IMR-90 (cell line): ENCODE results near the gene DNM3. TPM values are rescaled to one million over a fixed set of nuclear protein-coding genes. Genes with fewer than 3 reads are reported as not detected.

ENCODE experiments used
- ATAC-seq: fragments of 200-7000 bp; cut with Tn5 transposase; 2 replicates; pipeline ENCODE4 v1.9.1; 2020; ENCODE audit warnings: low read depth, mild to moderate bottlenecking, moderate library complexity
- BruUV-seq: library from RNA; stranded (reverse); fragments of 400-500 nt; replicated peaks from 2 replicates; lab custom pipeline; 2021; lab: Mats Ljungman, UMichigan
- CTCF ChIA-PET: fragments of 300-600 bp; formaldehyde crosslinking; extraction: SDS; loops from one replicate; lab custom pipeline; 2021; ENCODE audit warnings: antibody characterized with exemption; lab: Yijun Ruan, JAX
- POLR2A ChIA-PET: fragments of 300-600 bp; sonication (Branson Sonifier 250); formaldehyde crosslinking; loops from one replicate; lab custom pipeline; 2022; ENCODE audit warnings: antibody characterized with exemption; ENCODE audit not compliant: unreplicated experiment; lab: Charles Lee
- DNase-seq: peaks from one replicate; pipeline ENCODE4 v3.0.0; 2013
- H2AFZ ChIP-seq: replicated peaks from 2 replicates; pipeline ENCODE3; 2013; ENCODE audit warnings: low read length, mild to moderate bottlenecking; ENCODE audit not compliant: poor library complexity
- H2AK5ac ChIP-seq: 2 replicates; pipeline ENCODE4 v1.6.1; 2013; ENCODE audit warnings: low read depth, low read length, inconsistent platforms
- H2AK9ac ChIP-seq: replicated peaks from 2 replicates; pipeline ENCODE3; 2013; ENCODE audit warnings: mild to moderate bottlenecking, low read depth, low read length, moderate library complexity; ENCODE audit not compliant: poor library complexity
- H2BK120ac ChIP-seq: 2 replicates; pipeline ENCODE4 v1.6.1; 2013; ENCODE audit warnings: low read depth, low read length, inconsistent platforms
- H2BK15ac ChIP-seq: 3 replicates; pipeline ENCODE4 v1.6.1; 2013; ENCODE audit warnings: low read depth, low read length, inconsistent platforms
- H2BK20ac ChIP-seq: 2 replicates; pipeline ENCODE4 v1.6.1; 2013; ENCODE audit warnings: low read depth, mild to moderate bottlenecking, inconsistent platforms, low read length, moderate library complexity
- H2BK5ac ChIP-seq: 2 replicates; pipeline ENCODE4 v1.6.1; 2013; ENCODE audit warnings: mild to moderate bottlenecking, low read depth, low read length, inconsistent platforms; ENCODE audit not compliant: poor library complexity, severe bottlenecking
- H3K14ac ChIP-seq: replicated peaks from 2 replicates; pipeline ENCODE4 v1.6.1; 2013; ENCODE audit warnings: low read depth, low read length, inconsistent platforms
- H3K18ac ChIP-seq: 2 replicates; pipeline ENCODE4 v1.6.1; 2013; ENCODE audit warnings: low read depth, low read length, control low read depth
- H3K23ac ChIP-seq: 2 replicates; pipeline ENCODE4 v1.6.1; 2013; ENCODE audit warnings: low read depth, low read length, inconsistent platforms
- H3K27ac ChIP-seq: 2 replicates; pipeline ENCODE4 v1.5.1; 2013; ENCODE audit warnings: mild to moderate bottlenecking, control low read depth, low read length; ENCODE audit not compliant: insufficient read depth
- H3K27me3 ChIP-seq: 2 replicates; pipeline ENCODE4 v1.6.1; 2013; ENCODE audit warnings: low read length; ENCODE audit not compliant: control insufficient read depth, insufficient read depth
- H3K36me3 ChIP-seq: 2 replicates; pipeline ENCODE4 v1.6.1; 2013; ENCODE audit warnings: low read length, mixed read lengths; ENCODE audit not compliant: control insufficient read depth, insufficient read depth
- H3K4ac ChIP-seq: 2 replicates; pipeline ENCODE4 v1.6.1; 2013; ENCODE audit warnings: low read depth, low read length, inconsistent platforms
- H3K4me1 ChIP-seq: 2 replicates; pipeline ENCODE4 v1.6.1; 2013; ENCODE audit warnings: low read length, mixed read lengths; ENCODE audit not compliant: control insufficient read depth, insufficient read depth
- H3K4me2 ChIP-seq: 2 replicates; pipeline ENCODE4 v1.6.1; 2013; ENCODE audit warnings: low read depth, mild to moderate bottlenecking, control low read depth, low read length, moderate library complexity
- H3K4me3 ChIP-seq: 2 replicates; pipeline ENCODE4 v1.5.1; 2013; ENCODE audit warnings: low read depth, mild to moderate bottlenecking, control low read depth, low read length, moderate library complexity; ENCODE audit not compliant: insufficient read depth
- H3K56ac ChIP-seq: 2 replicates; pipeline ENCODE4 v1.6.1; 2013; ENCODE audit warnings: low read length, inconsistent platforms; ENCODE audit not compliant: insufficient read depth; ENCODE audit errors: extremely low read depth
- H3K79me1 ChIP-seq, 2 experiments: 2 replicates each; pipeline ENCODE4 v1.6.1; 2013; ENCODE audit warnings: low read length in 2 of 2, inconsistent platforms in 1 of 2, low read depth in 1 of 2
- H3K9ac ChIP-seq: 2 replicates; pipeline ENCODE4 v1.6.1; 2013; ENCODE audit warnings: low read depth, low read length, control low read depth
- H3K9me1 ChIP-seq: 2 replicates; pipeline ENCODE4 v1.6.1; 2013; ENCODE audit warnings: low read length, inconsistent platforms; ENCODE audit not compliant: insufficient read depth
- H3K9me3 ChIP-seq: 2 replicates; pipeline ENCODE4 v1.6.1; 2013; ENCODE audit warnings: low read length; ENCODE audit not compliant: control insufficient read depth, insufficient read depth
- H4K20me1 ChIP-seq: 2 replicates; pipeline ENCODE4 v1.6.1; 2013; ENCODE audit warnings: low read length, inconsistent platforms; ENCODE audit not compliant: insufficient read depth
- H4K5ac ChIP-seq: 2 replicates; pipeline ENCODE4 v1.6.1; 2013; ENCODE audit warnings: mild to moderate bottlenecking, low read depth, low read length, control low read depth
- H4K8ac ChIP-seq, 2 experiments: 2 replicates each; pipeline ENCODE4 v1.6.1; 2013; ENCODE audit warnings: low read depth in 2 of 2, low read length in 2 of 2, control low read depth in 1 of 2, inconsistent platforms in 1 of 2
- H4K91ac ChIP-seq: 2 replicates; pipeline ENCODE4 v1.6.1; 2013; ENCODE audit warnings: low read depth, low read length, inconsistent platforms; ENCODE audit not compliant: insufficient read depth
- BHLHE40 ChIP-seq: fragments of 150-350 bp; IDR thresholded peaks from 2 replicates; pipeline ENCODE4 v1.6.1; 2016; ENCODE audit warnings: mild to moderate bottlenecking, low read depth, low read length
- CEBPB ChIP-seq: IDR thresholded peaks from 2 replicates; pipeline ENCODE4 v1.6.1; 2012; ENCODE audit warnings: low read depth, low read length, improper control_type of control experiment
- CHD1 ChIP-seq: IDR thresholded peaks from 2 replicates; pipeline ENCODE4 v1.6.1; 2012; ENCODE audit warnings: low read depth, low read length, improper control_type of control experiment
- CTCF ChIP-seq: conservative IDR thresholded peaks from 2 replicates; pipeline ENCODE4 v1.5.1; 2012; ENCODE audit warnings: mild to moderate bottlenecking, low read depth, low read length, improper control_type of control experiment
- ELK1 ChIP-seq: fragments of 150-350 bp; IDR thresholded peaks from 2 replicates; pipeline ENCODE4 v1.6.1; 2016; ENCODE audit warnings: low read depth, mild to moderate bottlenecking, low read length, moderate library complexity, borderline replicate concordance
- FOS ChIP-seq: fragments of 150-350 bp; IDR thresholded peaks from 2 replicates; pipeline ENCODE4 v1.6.1; 2016; ENCODE audit warnings: low read depth, low read length
- MAFK ChIP-seq: IDR thresholded peaks from 2 replicates; pipeline ENCODE4 v1.6.1; 2012; ENCODE audit warnings: low read depth, low read length, improper control_type of control experiment
- MAZ ChIP-seq: IDR thresholded peaks from 2 replicates; pipeline ENCODE4 v1.6.1; 2012; ENCODE audit warnings: low read depth, mild to moderate bottlenecking, low read length, improper control_type of control experiment, moderate library complexity, borderline replicate concordance
- MXI1 ChIP-seq: IDR thresholded peaks from 2 replicates; pipeline ENCODE4 v1.6.1; 2012; ENCODE audit warnings: low read depth, mild to moderate bottlenecking, low read length, moderate library complexity, borderline replicate concordance
- NFE2L2 ChIP-seq: fragments of 150-350 bp; IDR thresholded peaks from 2 replicates; pipeline ENCODE4 v1.6.1; 2016; ENCODE audit warnings: low read depth, mild to moderate bottlenecking, low read length
- POLR2A ChIP-seq: IDR thresholded peaks from 2 replicates; pipeline ENCODE4 v1.6.1; 2012; ENCODE audit warnings: mild to moderate bottlenecking, low read depth, low read length
- RAD21 ChIP-seq: IDR thresholded peaks from 2 replicates; pipeline ENCODE4 v1.6.1; 2012; ENCODE audit warnings: low read length, improper control_type of control experiment
- RCOR1 ChIP-seq: IDR thresholded peaks from 2 replicates; pipeline ENCODE4 v1.6.1; 2012; ENCODE audit warnings: mild to moderate bottlenecking, low read length, improper control_type of control experiment; ENCODE audit not compliant: insufficient replicate concordance
- RFX5 ChIP-seq: IDR thresholded peaks from 2 replicates; pipeline ENCODE4 v1.8.0; 2012; ENCODE audit warnings: low read depth, mild to moderate bottlenecking, low read length, moderate library complexity
- SMC3 ChIP-seq: fragments of 150-350 bp; IDR thresholded peaks from 2 replicates; pipeline ENCODE4 v1.6.1; 2016; ENCODE audit warnings: low read depth, mild to moderate bottlenecking, antibody characterized with exemption, low read length, moderate library complexity
- USF2 ChIP-seq: fragments of 150-350 bp; IDR thresholded peaks from 2 replicates; pipeline ENCODE4 v1.6.1; 2017; ENCODE audit warnings: mild to moderate bottlenecking, antibody characterized with exemption, low read length, low read depth
- WGBS, 2 experiments: methylation state at CpG; one replicate each; pipeline versions ENCODE4 v1.1.5 to v1.1.7; 2013; ENCODE audit warnings: missing lambda C conversion rate in 2 of 2; ENCODE audit not compliant: insufficient read length in 1 of 2; ENCODE audit errors: extremely low coverage in 2 of 2; 5-methylcytosine and 5-hydroxymethylcytosine counted together
- dilution Hi-C: fragments of 300-500 bp; cut with HindIII; formaldehyde crosslinking; loops from one replicate; pipeline ENCODE4 v1.14.3; 2018; ENCODE audit warnings: low sequenced_read_pairs; ENCODE audit not compliant: unreplicated experiment
- in situ Hi-C: fragments of 300-500 bp; cut with MboI; formaldehyde crosslinking; loops from 3 replicates; pipeline ENCODE4 v1.14.3; 2019; ENCODE audit warnings: low sequenced_read_pairs, inconsistent platforms, mixed read lengths
- intact Hi-C: fragments of 100-400 bp; cut with micrococcal nuclease; formaldehyde crosslinking; loops from 2 replicates; pipeline ENCODE4 v1.10.0; 2022
- polyA plus RNA-seq, 3 experiments: library from polyadenylated mRNA; depleted of rRNA; stranded (reverse); fragments of >200 nt; gene quantifications; 2 replicates each; pipeline ENCODE4 v1.2.3, GENCODE V29; 2012; ENCODE audit warnings: low replicate concordance in 1 of 3
- total RNA-seq: library from RNA; depleted of rRNA; stranded (reverse); fragments of >200 nt; gene quantifications from 2 replicates; pipeline ENCODE4 v1.2.3, GENCODE V29; 2012

DNM3 gene
- total and polyA plus RNA-seq, 2 of the 4 experiments (the other 2 are of a cell fraction): 0.36 TPM

- Histone ChIP-seq H2AFZ (no peak overlapping the region), H3K4me1 (peaks cover 6% of the 10 kb centered on the region), H2BK20ac (no peak overlapping the region), H3K4me3 (no peak overlapping the region), H4K5ac (no peak overlapping the region), H3K9ac (no peak overlapping the region), H3K23ac (no peak overlapping the region), H3K9me1 (peaks cover 7% of the 10 kb centered on the region; the same call in 1 of the 2 replicates), H2AK5ac (no peak overlapping the region), H2BK5ac (no peak overlapping the region), H3K27ac (no peak overlapping the region), H3K4me2 (no peak overlapping the region), H3K14ac (no peak overlapping the region), H3K9me3 (no peaks in the 10 kb centered on the region), H2AK9ac (no peak overlapping the region), H2BK15ac (no peak overlapping the region), H3K18ac (no peak overlapping the region), H4K91ac (no peak overlapping the region), H3K79me1 (no peaks in the 10 kb centered on the region), H3K56ac (no peak overlapping the region), H3K36me3 (no peaks in the 10 kb centered on the region), H4K8ac (no peak overlapping the region), H3K27me3 (peaks cover 24% of the 10 kb centered on the region), H4K20me1 (no peaks in the 10 kb centered on the region), H3K4ac (no peak overlapping the region), H2BK120ac (no peak overlapping the region)
- CTCF ChIA-PET: no interaction called here
- no peak for TF ChIP-seq RAD21
- TF ChIP-seq BHLHE40: no peak
- no peak for TF ChIP-seq MXI1
- TF ChIP-seq MAFK: no peak
- no peak for TF ChIP-seq RCOR1
- no peak for TF ChIP-seq USF2
- no peak for TF ChIP-seq POLR2A
- no peak for TF ChIP-seq CHD1
- TF ChIP-seq SMC3: no peak
- no peak for TF ChIP-seq CEBPB
- no peak for TF ChIP-seq RFX5
- TF ChIP-seq ELK1: no peak
- TF ChIP-seq NFE2L2: no peak
- no peak for TF ChIP-seq CTCF
- TF ChIP-seq FOS: no peak
- TF ChIP-seq MAZ: no peak
- DNase-seq (no peak), ATAC-seq (no peak)
- no CpG with 5 or more reads among the region's 1 CpG for WGBS, 2 experiments
- dilution Hi-C loops: no loop called here
- intact Hi-C loops: no loop called here
- BruUV-seq: no TSS peak
- POLR2A ChIA-PET: no interaction called here
- in situ Hi-C loops: no loop called here
Measured at GRCh38 chr1:172455451-172455850, 614.2 kb downstream of the DNM3 start.
